SH-SY5Y (cell line): ENCODE measurements around the gene VDR.

ENCODE experiments used
- GATA2 ChIP-seq: IDR thresholded peaks from 2 replicates; pipeline ENCODE4 v1.6.1; 2011; ENCODE audit warnings: mild to moderate bottlenecking, low read depth, low read length
- GATA3 ChIP-seq: IDR thresholded peaks from 2 replicates; pipeline ENCODE4 v1.6.1; 2011; ENCODE audit warnings: low read depth, mild to moderate bottlenecking, low read length, moderate library complexity

Gene VDR

DNA sequence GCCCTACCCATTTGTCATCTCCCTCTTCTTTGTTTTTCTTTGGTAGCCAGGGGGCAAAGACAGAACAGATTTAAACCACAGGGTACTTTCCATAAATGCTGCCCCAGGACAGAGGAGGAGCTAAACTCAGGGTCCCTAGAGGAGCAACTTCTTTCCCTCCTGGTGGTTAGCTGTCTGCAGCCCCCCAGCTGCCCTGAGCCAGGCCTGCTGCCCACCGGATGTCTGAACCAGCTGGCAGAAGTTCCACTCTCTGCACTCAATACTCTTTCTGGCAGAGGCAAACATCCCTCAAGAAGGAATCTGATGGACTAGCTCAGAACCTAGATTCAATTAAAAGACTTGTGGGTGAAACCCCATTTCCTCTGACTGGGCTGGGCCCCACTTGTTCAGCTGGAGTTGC is 10.7 kb downstream of the VDR start:
- TF ChIP-seq GATA3 = no peak
- TF ChIP-seq GATA2 = no peak

DNA sequence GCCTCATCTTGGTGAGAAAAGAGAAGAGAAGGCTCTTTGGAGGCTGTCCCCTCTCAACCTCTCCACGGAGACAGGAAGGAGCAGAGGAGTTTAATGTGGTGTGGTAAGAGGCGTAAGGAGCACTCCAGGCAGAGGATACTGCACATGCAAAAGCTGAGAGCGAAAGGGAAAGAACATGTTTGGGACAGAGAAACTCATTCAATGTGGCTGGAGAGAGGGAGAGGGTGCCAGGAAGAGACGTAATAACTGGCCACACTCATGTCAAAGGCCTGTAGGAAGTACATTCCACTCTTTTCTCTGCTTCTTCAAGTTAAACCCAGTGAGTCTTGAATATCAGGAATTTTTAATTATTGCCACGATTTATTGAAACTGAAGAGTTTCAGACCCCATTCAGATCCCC is 12.0 kb downstream of the VDR start:
- TF ChIP-seq GATA3 = no peak
- TF ChIP-seq GATA2 = no peak

DNA sequence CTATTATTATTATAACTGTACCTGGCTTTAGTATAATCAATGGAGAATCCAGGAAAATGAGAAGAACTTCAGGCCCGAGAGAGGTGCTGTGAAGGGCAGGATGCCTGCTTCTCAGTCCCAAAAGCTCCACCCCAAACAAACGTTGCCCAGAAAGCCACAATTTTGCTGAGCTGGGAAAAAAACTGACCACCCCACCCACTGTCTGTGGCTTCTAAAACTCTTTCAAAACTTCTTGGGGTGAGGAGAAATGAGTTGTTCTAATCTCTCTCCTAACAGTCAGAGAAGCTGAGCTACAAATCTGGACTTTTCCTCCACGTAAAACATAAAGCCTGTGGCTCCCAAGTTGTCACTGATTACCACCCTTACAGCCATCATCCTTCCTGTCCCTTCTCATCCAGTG is 13.4 kb downstream of the VDR start:
- TF ChIP-seq GATA2 (no peak), GATA3 (no peak)

DNA sequence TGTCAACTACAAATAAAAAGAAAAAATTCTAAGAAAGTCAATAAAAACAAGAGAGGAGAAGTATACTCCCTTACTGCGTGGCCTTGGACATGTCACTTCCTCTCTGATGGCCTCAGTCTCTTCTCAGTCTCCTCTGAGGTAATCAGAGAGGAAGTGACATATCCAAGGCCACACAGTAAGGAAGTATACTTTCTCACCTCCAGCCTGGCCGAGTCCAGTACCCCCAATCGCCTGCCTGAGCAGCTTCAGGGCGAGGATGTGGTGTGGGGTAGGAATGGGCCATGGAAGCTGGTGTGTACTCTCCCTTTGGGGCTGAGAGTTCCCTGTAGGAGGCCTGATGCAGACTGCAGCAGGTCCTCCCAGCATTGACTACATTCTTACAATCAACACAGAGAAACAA is 15.8 kb downstream of the VDR start:
- TF ChIP-seq GATA3 = no peak

DNA sequence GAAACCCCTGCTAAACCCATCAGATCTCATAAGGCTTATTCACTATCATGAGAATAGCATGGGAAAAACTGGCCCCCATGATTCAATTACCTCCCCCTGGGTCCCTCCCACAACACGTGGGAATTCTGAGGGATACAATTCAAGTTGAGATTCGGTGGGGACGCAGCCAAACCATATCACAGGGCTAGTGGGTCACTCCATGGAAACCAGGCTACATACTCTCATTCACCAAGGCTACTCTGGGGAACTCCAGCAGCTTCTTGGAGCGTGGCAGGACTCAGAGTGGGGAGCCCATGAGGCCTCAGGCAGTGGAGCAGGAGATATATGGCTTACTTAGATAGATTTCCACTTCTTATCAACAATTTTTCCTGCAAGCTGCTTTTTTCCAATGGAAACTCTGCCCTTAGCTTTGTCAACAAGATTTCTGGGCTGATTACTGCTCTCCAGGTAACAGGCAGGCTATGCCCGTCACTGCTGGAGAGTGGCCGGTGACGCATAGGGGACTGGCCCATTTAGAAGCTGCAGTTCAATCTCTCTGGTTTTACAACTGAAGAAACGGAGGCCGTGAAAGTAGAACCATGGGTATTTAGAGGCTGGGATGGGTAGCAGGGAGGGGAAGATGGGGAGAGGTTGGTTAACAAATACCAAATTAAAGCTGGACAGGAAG is 16.5 kb downstream of the VDR start:
- no peak for TF ChIP-seq GATA2

DNA sequence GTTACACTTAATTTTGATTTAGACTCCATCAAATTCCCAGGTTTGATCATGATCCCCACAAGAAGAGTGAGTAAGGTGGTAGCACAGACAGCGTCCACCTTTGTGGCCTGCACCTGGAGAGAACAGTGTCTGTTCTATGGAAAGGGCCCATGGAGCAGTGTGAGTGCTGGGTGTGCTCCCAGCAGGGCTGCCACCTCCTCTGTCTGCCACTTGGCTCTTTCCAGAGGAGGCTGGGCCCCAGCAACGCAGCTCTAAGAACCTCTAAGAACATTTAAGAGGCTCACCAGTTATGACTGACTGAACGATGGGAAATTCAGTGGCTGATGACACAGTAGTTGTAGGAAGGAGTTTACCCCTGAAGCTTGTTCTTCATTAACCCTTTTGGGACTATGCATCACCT is 17.3 kb downstream of the VDR start:
- TF ChIP-seq GATA2 (no peak), GATA3 (no peak)

DNA sequence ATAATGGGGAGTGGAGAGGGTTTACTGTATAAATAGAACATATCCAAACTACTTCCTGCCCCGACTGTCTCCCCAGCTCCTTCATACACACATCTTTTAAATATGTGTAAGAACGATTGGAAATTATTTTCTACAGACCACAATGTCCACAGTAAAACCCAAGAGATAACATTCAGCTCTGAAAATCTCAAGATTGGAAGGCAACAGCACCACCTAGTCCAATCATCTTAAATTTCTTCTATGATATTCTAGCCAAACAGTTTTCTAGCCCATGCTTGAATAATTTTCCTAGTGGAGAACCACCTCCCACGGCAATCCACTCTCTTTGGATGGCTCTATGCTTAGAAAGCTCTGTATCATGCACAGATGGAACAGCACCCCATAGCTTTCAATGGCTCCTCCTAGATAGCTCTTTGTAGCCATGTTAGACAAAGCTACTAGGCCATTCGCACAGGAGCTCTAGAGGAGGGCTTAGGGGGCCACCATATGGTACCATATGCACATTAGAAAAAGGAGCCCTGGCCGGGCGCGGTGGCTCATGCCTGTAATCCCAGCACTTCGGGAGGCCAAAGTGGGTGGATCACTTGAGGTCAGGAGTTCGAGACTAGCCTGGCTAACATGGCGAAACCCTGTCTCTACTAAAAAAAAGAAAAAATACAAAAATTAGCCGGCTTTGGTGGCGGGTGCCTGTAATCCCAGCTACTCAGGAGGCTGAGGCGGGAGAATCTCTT is 18.1 kb downstream of the VDR start:
- TF ChIP-seq GATA2 (no peak), GATA3 (no peak)

DNA sequence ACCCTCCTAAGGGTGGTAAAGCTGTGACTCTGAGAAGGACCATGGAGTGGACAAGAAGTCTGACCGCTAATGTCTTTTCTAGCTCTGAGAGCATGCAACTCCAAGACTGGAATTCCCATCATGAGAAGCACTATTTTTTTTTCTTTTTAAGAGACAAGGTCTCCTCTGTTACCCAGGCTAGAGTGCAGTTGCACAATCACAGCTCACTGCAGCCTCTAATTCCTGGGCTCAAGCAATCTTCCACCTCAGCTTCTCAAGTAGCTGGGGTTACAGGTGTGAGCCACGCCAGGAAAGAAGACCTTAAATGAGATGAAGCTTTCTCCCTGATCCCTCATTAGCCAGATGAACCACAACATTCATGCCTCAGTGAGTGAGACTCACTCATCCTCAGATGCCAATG is 19.2 kb downstream of the VDR start:
- TF ChIP-seq GATA2 = no peak

DNA sequence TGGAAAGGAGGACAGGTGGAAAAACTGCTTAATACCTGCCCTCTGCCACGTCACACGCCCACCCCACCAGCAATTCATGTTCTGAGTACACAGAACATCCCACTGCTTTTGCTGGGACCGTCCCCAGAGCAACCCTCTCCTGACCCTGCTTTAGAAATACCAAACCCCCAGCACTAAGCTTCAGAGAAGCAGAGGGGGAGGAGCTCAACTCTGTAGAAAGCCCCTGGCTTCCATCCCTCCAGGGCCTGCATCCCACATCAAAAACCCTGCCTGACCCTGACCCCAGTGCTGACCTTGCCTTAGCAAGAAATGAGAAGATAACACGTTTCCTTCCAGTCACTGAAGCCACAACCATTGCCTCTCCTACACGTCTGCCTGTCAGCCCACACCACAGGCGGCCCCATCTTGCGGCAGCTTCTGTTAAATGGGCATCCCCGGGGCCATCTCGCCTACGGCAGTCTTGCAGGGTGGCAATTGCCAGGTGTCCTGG is 19.7 kb downstream of the VDR start:
- TF ChIP-seq GATA3 (no peak), GATA2 (no peak)

DNA sequence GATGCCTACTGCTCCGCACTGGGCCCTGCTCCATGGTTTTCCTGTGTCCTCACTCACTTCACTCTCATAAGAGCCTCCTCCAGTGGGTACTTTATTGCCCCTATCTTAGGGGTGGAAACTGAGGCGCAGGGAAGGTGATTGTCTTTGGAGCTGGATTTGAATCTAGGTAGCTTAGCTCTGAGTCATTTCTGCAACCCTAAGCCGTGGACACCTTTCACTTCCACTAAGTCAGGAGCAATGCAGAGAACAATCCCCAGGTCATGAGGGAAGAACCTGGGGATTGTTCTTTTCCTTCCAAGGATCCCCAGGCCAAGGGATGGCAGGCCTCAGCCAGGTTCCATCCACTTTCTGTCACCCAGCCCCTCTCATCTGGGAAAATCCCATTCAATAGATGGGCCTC is 20.3 kb downstream of the VDR start:
- TF ChIP-seq GATA3 = no peak
- TF ChIP-seq GATA2 = no peak

DNA sequence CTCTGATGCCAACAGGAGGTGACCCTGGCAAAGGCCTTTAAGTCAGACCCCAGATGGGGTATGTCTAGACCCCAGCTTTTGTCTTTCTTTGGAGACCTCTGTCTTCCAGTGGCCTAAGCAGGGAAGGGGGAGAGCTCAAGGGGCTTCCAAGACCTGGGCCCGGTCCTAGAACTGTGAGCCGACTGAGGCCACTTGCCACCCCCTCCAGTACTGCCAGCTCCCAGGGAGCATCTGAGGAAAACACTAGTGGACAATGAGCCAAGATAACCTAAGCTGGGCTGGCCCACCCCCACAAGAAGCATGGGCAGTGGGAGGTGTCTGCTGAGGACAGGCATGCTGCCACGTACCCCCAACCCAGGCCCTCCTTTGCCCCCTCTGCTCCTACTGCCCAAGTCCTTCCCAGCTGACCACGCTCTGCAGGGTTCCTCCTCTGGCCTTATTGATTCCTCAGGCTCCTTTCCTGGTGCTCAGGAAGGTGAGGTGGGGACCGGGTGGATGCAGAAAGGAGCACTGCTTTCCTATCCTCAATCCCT is 21.1 kb downstream of the VDR start:
- no peak for TF ChIP-seq GATA3
- TF ChIP-seq GATA2 = no peak

DNA sequence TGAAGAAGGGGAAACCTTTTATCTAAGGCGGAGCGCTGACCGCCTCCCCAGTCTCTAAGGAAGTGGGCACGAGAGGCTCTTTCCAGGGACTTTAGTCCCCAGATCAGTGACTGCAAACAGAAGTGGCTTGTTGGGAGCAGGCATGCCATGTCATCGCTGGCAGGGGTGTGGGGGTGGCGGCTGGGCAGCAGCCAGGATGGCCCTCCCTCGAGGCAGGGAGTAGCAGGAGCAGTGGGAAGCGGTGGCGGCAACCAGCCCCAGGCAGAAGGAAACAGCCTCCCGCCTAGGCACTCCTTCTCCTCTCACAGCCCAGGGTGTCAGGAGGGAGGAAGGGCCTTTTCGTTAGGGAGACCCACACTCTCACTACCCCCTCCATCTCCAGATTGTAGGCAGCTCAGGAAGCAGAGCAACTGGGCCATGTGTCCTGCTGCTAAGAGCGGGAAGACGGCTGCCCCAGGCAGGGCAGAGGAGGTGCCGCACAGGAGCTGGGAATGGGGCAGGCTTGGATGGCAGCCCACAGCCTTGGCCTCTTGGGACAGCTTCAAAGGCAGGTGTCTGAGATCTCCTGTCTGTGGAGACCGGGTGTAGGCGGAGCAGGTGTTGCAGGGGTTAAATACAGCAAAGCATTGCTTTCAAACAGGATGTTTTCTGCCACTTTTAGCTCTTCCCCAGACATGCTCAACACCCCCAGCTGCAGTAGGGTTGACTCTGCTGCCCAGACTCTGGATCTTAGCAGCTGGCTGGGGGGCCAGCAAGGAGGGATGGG is 21.8 kb downstream of the VDR start:
- TF ChIP-seq GATA3 (no peak), GATA2 (no peak)

DNA sequence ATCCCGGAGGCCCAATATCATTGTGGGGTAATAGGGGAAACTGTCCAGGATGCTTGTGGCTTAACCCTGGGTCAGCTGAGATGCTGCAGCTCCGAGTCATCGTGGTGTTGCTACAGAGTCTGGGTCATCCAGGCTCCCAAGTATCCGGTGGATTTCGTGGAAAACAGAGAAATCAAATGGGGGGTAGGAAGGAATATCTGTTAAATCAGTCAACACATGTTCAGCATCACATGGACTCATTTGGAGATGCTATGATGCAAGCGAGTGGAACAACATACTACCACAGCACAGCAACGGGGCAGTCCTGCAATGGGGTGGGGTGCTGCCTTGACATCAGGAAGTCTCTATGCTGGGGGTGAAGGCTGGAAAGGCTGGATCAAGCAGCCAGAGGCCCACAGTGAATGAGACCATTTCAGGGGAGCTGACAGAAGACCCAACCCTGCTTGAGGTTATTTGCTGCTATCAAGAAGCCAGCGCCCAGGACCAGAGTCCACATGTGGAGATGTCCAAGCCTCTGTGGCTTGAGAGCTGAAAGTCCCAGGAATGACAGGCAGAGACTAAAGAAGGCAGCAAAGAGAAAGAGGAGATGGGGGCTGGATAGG is 22.9 kb downstream of the VDR start:
- TF ChIP-seq GATA3 (no peak), GATA2 (no peak)

DNA sequence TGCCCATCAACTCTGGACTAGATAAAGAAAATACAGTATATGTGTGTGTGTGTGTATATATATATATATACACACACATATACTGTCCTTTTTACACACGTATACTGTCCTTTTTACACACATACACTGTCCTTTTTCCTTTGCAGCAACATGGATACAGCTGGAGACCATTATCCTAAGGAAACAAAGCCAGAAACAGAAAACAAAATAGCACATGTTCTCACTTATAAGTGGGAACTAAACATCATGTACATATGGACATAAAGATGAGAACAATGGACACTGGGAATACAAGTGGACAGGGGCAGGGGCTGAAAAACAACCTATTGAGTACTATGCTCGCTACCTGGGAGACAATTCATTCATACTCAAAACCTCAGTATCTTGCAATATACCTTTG is 23.7 kb downstream of the VDR start:
- TF ChIP-seq GATA3 (no peak), GATA2 (no peak)
